HTR-8/SVneo (cell line): ENCODE measurements around the gene RPL13.

Source experiments
- DNase-seq: peaks from one replicate; pipeline ENCODE4 v3.0.0; 2011; ENCODE audit warnings: low spot score, mixed read lengths; ENCODE audit not compliant: insufficient read length
- FAIRE-seq: peaks from 2 replicates; lab custom pipeline; 2011; peaks lifted over from hg19 to GRCh38; lab: Jason Lieb, UNC

Gene RPL13

DNA sequence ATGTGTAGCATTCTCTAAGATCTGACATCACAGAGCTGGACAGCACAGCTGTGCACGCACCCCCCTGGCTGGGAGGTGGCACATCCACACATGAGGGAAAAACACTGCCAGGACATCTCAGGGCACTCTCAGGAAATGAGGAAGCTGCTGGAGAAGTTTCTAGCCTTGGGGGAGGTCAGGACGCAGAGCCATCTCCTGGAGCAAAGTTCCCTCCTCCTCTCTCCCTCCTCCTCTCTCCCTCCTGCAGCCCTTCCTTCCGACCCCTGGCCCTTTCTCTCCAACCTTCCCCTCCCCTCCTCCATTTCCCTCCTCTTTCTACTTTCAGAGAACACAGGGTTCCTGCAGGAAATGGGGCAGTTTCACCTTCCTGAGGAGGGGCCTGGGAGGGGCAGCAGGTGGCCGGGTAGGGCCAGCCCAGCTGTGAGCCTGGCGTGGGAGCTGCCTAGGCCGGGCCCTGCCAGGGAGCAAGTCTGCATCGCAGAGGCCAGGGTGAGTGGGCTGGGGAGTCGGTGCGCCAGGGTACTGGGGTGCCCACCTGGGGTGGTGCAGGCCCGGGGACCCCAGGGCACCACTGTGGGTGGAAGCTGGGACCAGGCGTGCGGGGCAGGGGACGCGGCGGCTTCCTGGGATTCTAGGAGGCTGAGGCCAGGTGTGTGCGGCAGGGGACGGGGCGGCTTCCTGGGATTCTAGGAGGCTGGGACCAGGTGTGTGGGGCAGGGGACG lies 52.9 kb downstream of the RPL13 start, which contains the start of gene DPEP1:
TSS of gene DPEP1 (plus strand) at position 412 of the 723 bp plus-strand sequence. CDS start 16,769 bp downstream, outside the sequence.
- no peak for FAIRE-seq
- DNase-seq = no peak

DNA sequence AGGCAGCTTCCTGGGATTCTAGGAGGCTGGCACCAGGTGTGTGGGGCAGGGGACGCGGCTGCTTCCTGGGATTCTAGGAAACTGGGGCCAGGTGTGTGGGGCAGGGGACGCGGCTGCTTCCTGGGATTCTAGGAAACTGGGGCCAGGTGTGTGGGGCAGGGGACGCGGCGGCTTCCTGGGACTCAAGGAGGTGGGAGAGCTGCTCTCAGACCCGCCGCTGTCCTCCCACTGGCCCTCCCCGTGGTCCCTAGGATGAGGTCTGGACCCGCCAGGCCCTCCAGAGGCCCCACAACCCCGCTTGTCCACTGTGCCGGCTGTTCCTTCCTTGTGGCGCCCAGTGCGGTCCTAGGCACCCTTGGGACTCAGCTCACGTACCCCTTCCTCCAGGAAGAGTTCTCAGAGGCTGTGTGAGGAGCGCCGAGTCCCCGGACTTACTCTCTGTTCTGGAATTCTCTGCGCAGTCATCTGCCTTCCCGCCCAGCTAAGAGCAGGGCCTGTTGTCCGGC lies 53.5 kb downstream of the RPL13 start:
- FAIRE-seq (no peak), DNase-seq (no peak)
